ENCODE results near the gene PHPT1. TPM values are rescaled to one million over a fixed set of nuclear protein-coding genes. Genes with fewer than 3 reads are reported as not detected.
A peak's percentile ranks its signal among the peaks of the same experiment; 100 is the strongest.

The PHPT1 gene
- total and polyA plus RNA-seq, 12 donors: 73.9 to 330 (median 178) TPM

DNA sequence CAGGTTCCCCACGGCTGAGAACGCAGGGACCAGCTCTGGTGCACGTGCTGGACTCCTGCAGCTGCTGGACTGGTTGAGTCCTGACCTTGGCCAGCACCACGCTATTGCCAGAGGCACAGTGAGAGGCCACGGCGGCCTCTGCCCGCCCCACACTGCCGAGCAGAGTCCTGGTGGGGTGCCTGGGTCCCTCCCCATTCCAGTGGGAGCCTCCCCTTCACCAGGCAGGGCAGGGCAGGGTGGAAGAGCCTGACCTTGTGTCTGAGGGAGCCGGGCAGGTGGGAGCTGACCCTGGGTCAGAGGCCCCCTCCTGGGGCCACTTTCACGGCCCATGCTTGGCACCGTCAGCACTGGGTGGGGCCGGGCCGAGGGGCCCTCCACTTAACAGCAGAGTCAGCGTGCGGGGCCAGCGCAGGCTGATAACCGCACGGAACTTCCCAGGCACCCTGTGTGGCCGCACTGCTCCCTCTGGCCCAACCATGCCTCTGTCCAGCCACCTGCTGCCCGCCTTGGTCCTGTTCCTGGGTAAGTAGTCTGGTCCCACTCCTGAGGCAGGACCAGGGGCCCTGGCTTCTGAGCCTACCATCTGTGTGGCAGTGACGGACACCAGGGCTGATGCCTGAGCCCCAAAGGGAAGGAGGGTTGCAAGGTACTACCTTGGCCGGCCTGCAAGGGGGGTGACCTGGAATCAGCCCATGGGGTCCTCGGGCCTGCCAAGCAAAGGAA lies 2.9 kb downstream of the PHPT1 start, which contains the start of gene MAMDC4:
MAMDC4 (plus strand) TSS at position 406 of the 723 bp plus-strand sequence; CDS start at position 477, 71 bp downstream.
- Histone ChIP-seq H3K27ac (peak within 1 kb of the TSS in 1 of 5 donors; percentile 62), H3K4me1 (replicated peaks in 1 of 2) (peaks cover 14 to 25% of the 10 kb centered on the region in 2 donors), H3K4me3 (no peak within 1 kb of the TSS), H3K36me3 (replicated peaks in 1 of 2) (peaks cover 0 to 10% of the 10 kb centered on the region in 2 donors), H3K27me3 (no peaks in the 10 kb centered on the region), H3K9me3 (replicated peaks in 1 of 3) (no peaks in the 10 kb centered on the region)
- peak; percentile 53 to 90 (median 80) for DNase-seq
- intact Hi-C loops (cut with DNase I): loop anchor here in 1 of 2 donors (10.0 kb wide), 1 partner anchor 93 kb away; the partner anchor contains the start of genes C8G and FBXW5
- TF ChIP-seq, protein P1, sequence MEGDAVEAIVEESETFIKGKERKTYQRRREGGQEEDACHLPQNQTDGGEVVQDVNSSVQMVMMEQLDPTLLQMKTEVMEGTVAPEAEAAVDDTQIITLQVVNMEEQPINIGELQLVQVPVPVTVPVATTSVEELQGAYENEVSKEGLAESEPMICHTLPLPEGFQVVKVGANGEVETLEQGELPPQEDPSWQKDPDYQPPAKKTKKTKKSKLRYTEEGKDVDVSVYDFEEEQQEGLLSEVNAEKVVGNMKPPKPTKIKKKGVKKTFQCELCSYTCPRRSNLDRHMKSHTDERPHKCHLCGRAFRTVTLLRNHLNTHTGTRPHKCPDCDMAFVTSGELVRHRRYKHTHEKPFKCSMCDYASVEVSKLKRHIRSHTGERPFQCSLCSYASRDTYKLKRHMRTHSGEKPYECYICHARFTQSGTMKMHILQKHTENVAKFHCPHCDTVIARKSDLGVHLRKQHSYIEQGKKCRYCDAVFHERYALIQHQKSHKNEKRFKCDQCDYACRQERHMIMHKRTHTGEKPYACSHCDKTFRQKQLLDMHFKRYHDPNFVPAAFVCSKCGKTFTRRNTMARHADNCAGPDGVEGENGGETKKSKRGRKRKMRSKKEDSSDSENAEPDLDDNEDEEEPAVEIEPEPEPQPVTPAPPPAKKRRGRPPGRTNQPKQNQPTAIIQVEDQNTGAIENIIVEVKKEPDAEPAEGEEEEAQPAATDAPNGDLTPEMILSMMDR (IDR thresholded peaks at IDR 0.05): no peak
- TF ChIP-seq POLR2A (IDR thresholded peaks at IDR 0.05): peak in 1 of 2 donors; percentile 35
- WGBS, 4 donors: 40 to 56% (median 45%) methylated on average over 1 to 23 of the region's 23 CpGs

DNA sequence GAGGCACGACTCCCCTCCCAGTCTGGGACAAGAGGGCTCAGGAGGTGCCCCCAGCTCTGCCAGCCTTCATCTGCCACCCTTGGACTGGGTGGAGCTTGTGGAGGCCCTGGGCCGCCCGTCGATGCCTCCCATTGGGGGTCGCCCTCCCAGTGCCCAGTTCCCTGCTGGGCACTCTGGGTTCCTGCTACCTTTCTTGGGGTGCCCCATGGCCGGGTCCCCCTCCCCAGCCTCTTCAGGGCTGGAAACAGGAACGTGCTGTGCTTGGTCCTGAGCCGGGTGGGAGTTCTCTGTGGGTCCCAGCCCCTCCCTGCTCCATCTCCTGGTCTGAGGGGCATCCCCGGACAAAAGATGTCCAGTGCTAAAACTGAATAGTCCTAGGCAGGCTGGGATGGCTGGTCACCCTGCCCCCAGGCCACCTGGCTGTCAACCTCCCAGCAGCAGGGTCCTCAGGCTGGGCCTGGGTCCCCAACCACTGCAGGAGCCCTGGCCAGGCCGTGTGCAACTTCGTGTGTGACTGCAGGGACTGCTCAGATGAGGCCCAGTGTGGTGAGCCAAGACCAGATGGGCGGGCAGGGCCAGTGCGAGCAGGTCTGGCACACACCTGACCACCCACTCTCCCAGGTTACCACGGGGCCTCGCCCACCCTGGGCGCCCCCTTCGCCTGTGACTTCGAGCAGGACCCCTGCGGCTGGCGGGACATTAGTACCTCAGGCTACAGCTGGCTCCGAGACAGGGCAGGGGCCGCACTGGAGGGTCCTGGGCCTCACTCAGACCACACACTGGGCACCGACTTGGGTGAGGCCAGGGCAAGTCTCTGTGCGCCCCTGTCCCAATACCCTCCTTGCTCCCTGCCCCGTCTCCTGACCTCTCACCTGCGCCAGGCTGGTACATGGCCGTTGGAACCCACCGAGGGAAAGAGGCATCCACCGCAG lies 3.7 kb downstream of the PHPT1 start:
- Histone ChIP-seq H3K4me1 (replicated peaks in 1 of 2) (peaks cover 14 to 25% of the 10 kb centered on the region in 2 donors), H3K9me3 (replicated peaks in 1 of 3) (no peaks in the 10 kb centered on the region), H3K27me3 (no peaks in the 10 kb centered on the region), H3K4me3 (no peak overlapping the region), H3K27ac (no peak overlapping the region), H3K36me3 (replicated peaks in 1 of 2) (peaks cover 0 to 10% of the 10 kb centered on the region in 2 donors)
- intact Hi-C loops (cut with DNase I): loop anchor here in 1 of 2 donors (10.0 kb wide), 1 partner anchor 92 kb away; the partner anchor contains the start of genes C8G and FBXW5
- TF ChIP-seq POLR2A (IDR thresholded peaks at IDR 0.05): no peak
- TF ChIP-seq, protein P1 (IDR thresholded peaks at IDR 0.05): no peak
- WGBS, 4 donors: 80 to 88% (median 86%) methylated on average over 8 to 29 of the region's 29 CpGs
- DNase-seq: peak in 6 of 7 donors; percentile 10 to 52 (median 25)

DNA sequence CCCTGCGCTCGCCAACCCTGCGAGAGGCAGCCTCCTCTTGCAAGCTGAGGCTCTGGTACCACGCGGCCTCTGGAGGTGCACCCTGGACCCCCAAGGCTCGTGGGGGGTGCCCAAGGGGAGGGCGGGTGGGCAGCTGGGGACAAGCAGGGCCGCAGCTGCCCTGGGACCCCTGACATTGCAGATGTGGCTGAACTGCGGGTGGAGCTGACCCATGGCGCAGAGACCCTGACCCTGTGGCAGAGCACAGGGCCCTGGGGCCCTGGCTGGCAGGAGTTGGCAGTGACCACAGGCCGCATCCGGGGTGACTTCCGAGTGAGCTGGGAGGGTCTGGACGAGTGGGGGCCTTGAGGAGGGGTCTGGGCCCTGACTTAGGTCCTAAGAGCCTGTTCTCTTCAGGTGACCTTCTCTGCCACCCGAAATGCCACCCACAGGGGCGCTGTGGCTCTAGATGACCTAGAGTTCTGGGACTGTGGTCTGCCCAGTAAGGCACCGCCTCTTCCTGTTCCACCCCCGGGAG lies 4.4 kb downstream of the PHPT1 start:
- peak in 5 of 7 donors; percentile 21 to 48 (median 25) for DNase-seq
- 70 to 84% (median 84%) methylated on average over 4 to 18 of the region's 18 CpGs; no CpG with 5 or more reads in 1 of the 4 donors for WGBS, 4 donors
- intact Hi-C loops (cut with DNase I): loop anchor here in 1 of 2 donors (10.0 kb wide), 1 partner anchor 91 kb away; the partner anchor contains the start of genes C8G and FBXW5

More for the DNA sequence above, 4.4 kb downstream of the PHPT1 start:
- H3K27ac ChIP-seq: no peak overlapping the region
- H3K27me3 ChIP-seq: no peaks in the 10 kb centered on the region
- H3K4me3 ChIP-seq: no peak overlapping the region
- H3K4me1 ChIP-seq (replicated peaks in 1 of 2): peaks cover 14 to 25% of the 10 kb centered on the region in 2 donors
- TF ChIP-seq, protein P1 (IDR thresholded peaks at IDR 0.05): no peak
- no peak for TF ChIP-seq POLR2A (IDR thresholded peaks at IDR 0.05)
- peaks cover 0 to 10% of the 10 kb centered on the region in 2 donors for H3K36me3 ChIP-seq (replicated peaks in 1 of 2)
- H3K9me3 ChIP-seq (replicated peaks in 1 of 3): no peaks in the 10 kb centered on the region
